T-cell (primary cell): ENCODE results near the gene CTU1. TPM values are rescaled to one million over a fixed set of nuclear protein-coding genes. Genes with fewer than 3 reads are reported as not detected.

Experiments used
- ATAC-seq, 4 experiments: fragments of 200-7000 bp in 3 of 4; fragments of 150-1000 bp in 1 of 4; cut with Tn5 transposase; replicated peaks in 1 of 4; 1 replicate in 3 of 4; 2 replicates in 1 of 4; pipeline ENCODE4 v1.10.0; 2021; ENCODE audit warnings: moderate library complexity in 3 of 4, mild to moderate bottlenecking in 2 of 4, moderate number of reproducible peaks in 1 of 4
- CTCF ChIA-PET, 2 donors: fragments of 300-600 bp; sonication (Branson Sonifier 250); formaldehyde crosslinking; loops; one replicate each; lab custom pipeline; 2022; ENCODE audit warnings: antibody characterized with exemption in 2 of 2; lab: Charles Lee
- POLR2A ChIA-PET, 2 donors: fragments of 300-600 bp; sonication (Branson Sonifier 250); formaldehyde crosslinking; loops; one replicate each; lab custom pipeline; 2022; ENCODE audit warnings: antibody characterized with exemption in 2 of 2; lab: Charles Lee
- DNase-seq, 35 experiments: peaks; one replicate each; pipeline versions ENCODE4 v3.0.0 to v3.0.0-alpha.2; 2013 to 2023
- H3K27ac ChIP-seq: one replicate; pipeline ENCODE4 v1.5.1; 2013; ENCODE audit warnings: low read length
- H3K27me3 ChIP-seq, 2 experiments: replicated peaks in 1 of 2; 1 replicate in 1 of 2; 2 replicates in 1 of 2; pipeline versions ENCODE4 v1.6.1 to v1.7.0; 2013; ENCODE audit warnings: low read length in 1 of 2, mixed read lengths in 1 of 2; ENCODE audit not compliant: control insufficient read depth in 2 of 2, insufficient read depth in 2 of 2; ENCODE audit errors: extremely low read depth in 1 of 2
- H3K36me3 ChIP-seq, 2 donors: 1 replicate in 1 of 2; 2 replicates in 1 of 2; pipeline versions ENCODE4 v1.6.1 to v1.7.0; 2013; ENCODE audit warnings: low read length in 1 of 2; ENCODE audit not compliant: control insufficient read depth in 2 of 2, insufficient read depth in 1 of 2; ENCODE audit errors: extremely low read depth in 1 of 2
- H3K4me1 ChIP-seq, 2 experiments: 1 replicate in 1 of 2; 2 replicates in 1 of 2; pipeline versions ENCODE4 v1.6.1 to v1.7.0; 2013; ENCODE audit warnings: low read length in 2 of 2, mixed read lengths in 1 of 2; ENCODE audit not compliant: insufficient read depth in 2 of 2, control insufficient read depth in 1 of 2; ENCODE audit errors: extremely low read depth in 1 of 2
- H3K4me3 ChIP-seq, 2 donors: 1 replicate in 1 of 2; 2 replicates in 1 of 2; pipeline versions ENCODE4 v1.5.1 to v1.7.0; 2013; ENCODE audit warnings: mild to moderate bottlenecking in 2 of 2, low read length in 1 of 2, moderate library complexity in 1 of 2; ENCODE audit not compliant: control insufficient read depth in 1 of 2; ENCODE audit errors: extremely low read depth in 1 of 2
- H3K9me3 ChIP-seq: 2 replicates; pipeline ENCODE4 v1.7.0; 2013
- H3K27ac Mint-ChIP-seq, 2 donors: one replicate each; pipeline ENCODE4 v1.8.0; 2020 to 2021; ENCODE audit warnings: mild to moderate bottlenecking in 2 of 2, mixed read lengths in 2 of 2
- H3K27me3 Mint-ChIP-seq, 2 donors: one replicate each; pipeline ENCODE4 v1.8.0; 2021 to 2022; ENCODE audit warnings: mixed read lengths in 2 of 2
- H3K36me3 Mint-ChIP-seq: one replicate; pipeline ENCODE4 v1.8.0; 2021; ENCODE audit warnings: mixed read lengths
- H3K4me1 Mint-ChIP-seq, 3 donors: one replicate each; pipeline ENCODE4 v1.8.0; 2020 to 2022; ENCODE audit warnings: mixed read lengths in 3 of 3, mild to moderate bottlenecking in 1 of 3
- H3K4me3 Mint-ChIP-seq, 3 donors: one replicate each; pipeline ENCODE4 v1.8.0; 2020 to 2022; ENCODE audit warnings: mild to moderate bottlenecking in 3 of 3, mixed read lengths in 3 of 3, moderate library complexity in 3 of 3
- H3K9me3 Mint-ChIP-seq, 3 donors: one replicate each; pipeline ENCODE4 v1.8.0; 2020 to 2022; ENCODE audit warnings: mixed read lengths in 3 of 3
- WGBS: methylation state at CpG from one replicate; pipeline ENCODE4 v1.1.5; 2013; ENCODE audit warnings: missing lambda C conversion rate; ENCODE audit not compliant: insufficient coverage; 5-methylcytosine and 5-hydroxymethylcytosine counted together
- total RNA-seq, 35 experiments: library from RNA in 6 of 35; stranded (reverse) in 6 of 35; fragments of 120-200 nt in 1 of 35; gene quantifications; one replicate each; pipeline versions ENCODE4 v1.2.1 to v1.2.4 and lab custom pipeline; 2013 to 2026

Gene CTU1
- total RNA-seq, 5 donors from 2014 or later (not counting 1 experiment from before 2014, with no cell fraction given): 3.2 to 18.1 (median 15.9) TPM

GRCh38 chr19:51114087-51114729 is 6.0 kb upstream of the CTU1 start:
- Mint-ChIP-seq H3K36me3 (no peaks in the 10 kb centered on the region), H3K4me1 (peaks cover 25 to 49% (median 44%) of the 10 kb centered on the region in 3 donors), H3K4me3 (peak overlapping the region in 1 of 3 donors; percentile 43), H3K27me3 (peaks cover 0 to 7% of the 10 kb centered on the region in 2 donors), H3K27ac (peak overlapping the region; percentile 46 to 83), H3K9me3 (no peaks in the 10 kb centered on the region)
- Histone ChIP-seq H3K4me3 (no peak overlapping the region), H3K4me1 (peaks cover 5 to 43% of the 10 kb centered on the region in 2 experiments), H3K27ac (peak overlapping the region; percentile 39), H3K27me3 (peaks cover 0 to 2% of the 10 kb centered on the region in 2 experiments), H3K9me3 (no peaks in the 10 kb centered on the region), H3K36me3 (no peaks in the 10 kb centered on the region)
- ATAC-seq (peak; percentile 43 to 84 (median 68)), DNase-seq (peak in 1 of 35 experiments; percentile 36)
- POLR2A ChIA-PET: no interaction called here
- CTCF ChIA-PET: no interaction called here
- WGBS: no CpG with 5 or more reads among the region's 6 CpGs

- no peak for DNase-seq
- ChIA-PET CTCF (interaction anchor here in 1 of 2 donors (0.7 kb wide), 1 partner anchor 14 kb away, joined by 3 read pairs; no protein-coding TSS in a partner anchor), POLR2A (no interaction called here)
- Histone ChIP-seq H3K9me3 (no peaks in the 10 kb centered on the region), H3K27me3 (peaks cover 0 to 2% of the 10 kb centered on the region in 2 experiments), H3K4me3 (no peak overlapping the region), H3K36me3 (no peaks in the 10 kb centered on the region), H3K4me1 (peaks cover 13 to 56% of the 10 kb centered on the region in 2 experiments), H3K27ac (no peak overlapping the region)
- no peaks in the 10 kb centered on the region for H3K36me3 Mint-ChIP-seq
- WGBS: 63% methylated on average over 6 of the region's 6 CpGs
- peaks cover 31 to 55% (median 51%) of the 10 kb centered on the region in 3 donors for H3K4me1 Mint-ChIP-seq
- peaks cover 0 to 5% of the 10 kb centered on the region in 2 donors for H3K27me3 Mint-ChIP-seq
- H3K9me3 Mint-ChIP-seq: no peaks in the 10 kb centered on the region
- no peak overlapping the region for H3K27ac Mint-ChIP-seq
- ATAC-seq: no peak
- no peak overlapping the region for H3K4me3 Mint-ChIP-seq
These were observed 3.4 kb upstream of the CTU1 start for GRCh38 chr19:51111606-51112005.

GRCh38 chr19:51110666-51110971 is 2.4 kb upstream of the CTU1 start:
- peaks cover 13 to 52% of the 10 kb centered on the region in 2 experiments for H3K4me1 ChIP-seq
- ChIA-PET CTCF (no interaction called here), POLR2A (no interaction called here)
- no peaks in the 10 kb centered on the region for H3K9me3 ChIP-seq
- H3K4me3 Mint-ChIP-seq: no peak overlapping the region
- no peak overlapping the region for H3K27ac ChIP-seq
- H3K27me3 ChIP-seq: peaks cover 0 to 1% of the 10 kb centered on the region in 2 experiments
- WGBS: 78% methylated on average over 1 of the region's 1 CpG
- no peak for DNase-seq
- H3K9me3 Mint-ChIP-seq: no peaks in the 10 kb centered on the region
- peaks cover under 1% of the 10 kb centered on the region for H3K36me3 Mint-ChIP-seq
- no peak overlapping the region for H3K27ac Mint-ChIP-seq
- peaks cover 30 to 52% (median 49%) of the 10 kb centered on the region in 3 donors for H3K4me1 Mint-ChIP-seq
- no peaks in the 10 kb centered on the region for H3K36me3 ChIP-seq
- peaks cover 0 to 3% of the 10 kb centered on the region in 2 donors for H3K27me3 Mint-ChIP-seq
- ATAC-seq: no peak
- no peak overlapping the region for H3K4me3 ChIP-seq

- peak overlapping the region; percentile 87 to 98 (median 92) for H3K4me3 Mint-ChIP-seq
- H3K36me3 ChIP-seq: peaks cover 6 to 11% of the 10 kb centered on the region in 2 donors
- no peak for DNase-seq
- peaks cover 8 to 39% of the 10 kb centered on the region in 2 experiments for H3K4me1 ChIP-seq
- H3K36me3 Mint-ChIP-seq: peaks cover 11% of the 10 kb centered on the region
- H3K9me3 ChIP-seq: no peaks in the 10 kb centered on the region
- no peaks in the 10 kb centered on the region for H3K27me3 ChIP-seq
- H3K4me3 ChIP-seq: peak overlapping the region; percentile 83 to 86
- H3K4me1 Mint-ChIP-seq: peaks cover 37 to 46% (median 45%) of the 10 kb centered on the region in 3 donors
- H3K27me3 Mint-ChIP-seq: no peaks in the 10 kb centered on the region
- WGBS: 4% methylated on average over 3 of the region's 15 CpGs
- peak overlapping the region; percentile 96 to 99 for H3K27ac Mint-ChIP-seq
- H3K9me3 Mint-ChIP-seq: no peaks in the 10 kb centered on the region
- POLR2A ChIA-PET: interaction anchor here in 1 of 2 donors (0.6 kb wide), 1 partner anchor 301 kb away, joined by 3 read pairs; no protein-coding TSS in a partner anchor
- CTCF ChIA-PET: interaction anchor here in 1 of 2 donors (0.8 kb wide), 1 partner anchor 12 kb away, joined by 3 read pairs; no protein-coding TSS in a partner anchor
- H3K27ac ChIP-seq: peak overlapping the region; percentile 67
- peak; percentile 48 to 55 (median 53) for ATAC-seq
These were observed 567 bp upstream of the CTU1 start for GRCh38 chr19:51108805-51109146.

GRCh38 chr19:51107406-51108065 is 673 bp downstream of the CTU1 start:
- H3K9me3 ChIP-seq: no peaks in the 10 kb centered on the region
- Mint-ChIP-seq H3K27ac (peak overlapping the region; percentile 96 to 99), H3K36me3 (peaks cover 22% of the 10 kb centered on the region), H3K9me3 (no peaks in the 10 kb centered on the region), H3K27me3 (no peaks in the 10 kb centered on the region), H3K4me3 (peak overlapping the region; percentile 87 to 98 (median 92)), H3K4me1 (peaks cover 42 to 55% (median 54%) of the 10 kb centered on the region in 3 donors)
- DNase-seq (peak in 4 of 35 experiments; percentile 5 to 28 (median 20)), ATAC-seq (no peak)
- no peaks in the 10 kb centered on the region for H3K27me3 ChIP-seq
- H3K36me3 ChIP-seq: peaks cover 7 to 19% of the 10 kb centered on the region in 2 donors
- 23% methylated on average over 18 of the region's 18 CpGs for WGBS
- H3K4me1 ChIP-seq: peaks cover 8 to 36% of the 10 kb centered on the region in 2 experiments
- CTCF ChIA-PET: interaction anchor here in 1 of 2 donors (0.5 kb wide), 1 partner anchor 51 kb away, joined by 5 read pairs; no protein-coding TSS in a partner anchor
- peak overlapping the region; percentile 83 to 86 for H3K4me3 ChIP-seq
- H3K27ac ChIP-seq: peak overlapping the region; percentile 42
- POLR2A ChIA-PET: no interaction called here

GRCh38 chr19:51103926-51104341 is 4.3 kb downstream of the CTU1 start:
- DNase-seq: no peak
- Mint-ChIP-seq H3K9me3 (no peaks in the 10 kb centered on the region), H3K27me3 (no peaks in the 10 kb centered on the region), H3K27ac (no peak overlapping the region), H3K36me3 (peaks cover 38% of the 10 kb centered on the region), H3K4me1 (peaks cover 55 to 68% (median 64%) of the 10 kb centered on the region in 3 donors), H3K4me3 (no peak overlapping the region)
- ATAC-seq: no peak
- no peaks in the 10 kb centered on the region for H3K27me3 ChIP-seq
- 97% methylated on average over 43 of the region's 49 CpGs for WGBS
- no peak overlapping the region for H3K27ac ChIP-seq
- no peaks in the 10 kb centered on the region for H3K9me3 ChIP-seq
- CTCF ChIA-PET: no interaction called here
- peaks cover 8 to 41% of the 10 kb centered on the region in 2 experiments for H3K4me1 ChIP-seq
- H3K36me3 ChIP-seq: peaks cover 7 to 36% of the 10 kb centered on the region in 2 donors
- H3K4me3 ChIP-seq: no peak overlapping the region
- POLR2A ChIA-PET: no interaction called here
